SIG-M5 treated with dmso at 0.1 percent for 504 hours (cell line): ENCODE measurements around the gene SLC31A2.

Experiments
- DNase-seq: peaks from one replicate; lab custom pipeline; 2025; ENCODE audit not compliant: unreplicated experiment; lab: John Stamatoyannopoulos, UW

The SLC31A2 gene

DNA sequence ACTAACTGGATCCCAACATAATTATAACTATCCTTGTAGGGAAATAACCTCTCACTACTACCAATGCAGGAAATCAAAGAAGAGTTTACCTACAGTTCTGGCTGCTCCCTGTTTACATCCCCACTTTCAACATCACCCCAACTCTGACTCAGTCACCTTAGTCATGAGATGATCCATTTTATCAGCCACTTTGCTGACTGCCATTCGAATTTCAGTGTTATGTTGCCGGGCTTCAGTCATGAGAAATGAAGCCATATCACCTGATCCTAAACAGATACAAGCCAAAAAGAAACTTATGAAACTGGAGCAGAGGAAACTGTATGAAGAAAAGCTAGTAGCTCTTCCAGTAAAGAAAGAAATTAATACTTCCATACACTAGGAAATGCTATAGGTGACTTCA is 33.7 kb downstream of the SLC31A2 start:
- DNase-seq = no peak

DNA sequence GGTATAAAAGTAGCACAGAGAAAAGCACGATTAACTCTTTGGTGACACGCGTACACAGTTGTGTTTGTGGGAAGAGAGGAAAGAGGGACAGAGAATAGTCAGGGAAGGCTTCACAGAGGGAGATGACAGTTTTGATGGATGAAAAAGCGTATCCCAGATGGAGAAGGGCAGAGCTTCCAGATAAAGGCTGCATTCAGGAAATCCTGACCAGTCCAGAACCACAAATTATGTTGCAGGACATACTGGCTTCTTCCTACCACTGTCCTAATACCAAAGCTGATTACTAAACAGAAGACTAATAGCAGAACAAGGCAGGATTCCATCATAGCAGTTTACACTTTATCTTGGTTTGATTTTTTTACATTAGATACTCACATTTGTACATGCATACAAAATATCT is 34.5 kb downstream of the SLC31A2 start:
- no peak for DNase-seq

DNA sequence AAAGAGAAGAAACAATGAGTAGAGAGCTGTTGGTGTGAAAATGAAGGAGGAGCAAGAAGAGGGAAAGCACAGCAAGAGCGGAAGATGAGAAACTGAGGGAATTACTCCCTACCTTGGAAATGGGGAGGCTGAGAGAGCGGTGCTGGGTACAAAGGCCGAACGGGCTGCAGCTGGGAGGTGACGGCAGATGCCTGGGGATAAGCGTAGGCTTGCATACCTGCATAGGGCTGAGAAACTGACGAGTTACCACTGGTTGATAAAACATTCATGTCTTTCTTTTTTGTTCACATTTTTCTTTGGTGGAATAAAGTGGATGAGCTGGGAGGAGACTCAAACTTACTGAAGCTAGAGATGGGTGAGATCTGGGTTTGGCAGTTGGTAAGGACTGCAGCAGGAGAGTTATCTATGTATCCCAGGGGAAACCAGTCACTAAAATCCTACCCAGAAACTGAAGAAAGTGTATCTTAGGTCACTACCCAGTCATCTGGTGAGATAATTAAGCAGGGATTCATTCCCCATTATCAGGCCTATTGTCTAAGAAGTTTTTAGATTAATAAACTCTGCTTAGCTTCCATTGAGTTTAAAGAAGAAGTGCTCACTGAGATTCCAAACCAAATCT is 35.4 kb downstream of the SLC31A2 start:
- no peak for DNase-seq

DNA sequence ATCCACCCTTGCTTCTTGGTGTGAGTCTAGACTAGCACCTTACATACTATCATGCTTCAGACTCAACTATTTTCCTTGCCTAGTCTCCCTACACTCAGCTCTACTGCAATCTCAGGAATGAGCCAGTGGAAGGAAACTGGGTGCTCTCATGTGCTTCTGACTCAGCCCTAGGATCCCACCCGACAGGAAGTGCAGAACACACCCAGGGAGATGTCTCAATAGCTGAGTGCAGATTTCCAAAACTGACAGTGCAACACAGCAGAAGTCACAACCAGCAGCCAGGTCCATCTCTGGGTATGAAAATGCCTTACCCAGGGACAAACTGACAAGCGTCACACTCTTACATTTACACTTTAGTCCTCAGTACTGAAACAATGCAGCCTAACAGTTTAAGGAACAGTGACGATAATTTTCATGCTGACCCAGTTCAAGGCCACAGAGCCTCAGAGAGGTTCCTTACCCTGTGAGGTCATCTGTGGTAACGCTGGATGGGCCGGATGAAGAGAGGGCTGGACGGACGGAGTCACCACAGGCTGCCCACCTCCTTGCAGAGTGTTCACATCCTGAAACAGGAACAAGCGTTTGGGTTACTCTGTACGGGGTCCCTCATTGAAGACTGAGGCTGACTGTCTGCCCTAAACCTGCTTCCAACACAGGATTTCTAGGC is 37.3 kb downstream of the SLC31A2 start:
- peak; percentile 87 for DNase-seq

DNA sequence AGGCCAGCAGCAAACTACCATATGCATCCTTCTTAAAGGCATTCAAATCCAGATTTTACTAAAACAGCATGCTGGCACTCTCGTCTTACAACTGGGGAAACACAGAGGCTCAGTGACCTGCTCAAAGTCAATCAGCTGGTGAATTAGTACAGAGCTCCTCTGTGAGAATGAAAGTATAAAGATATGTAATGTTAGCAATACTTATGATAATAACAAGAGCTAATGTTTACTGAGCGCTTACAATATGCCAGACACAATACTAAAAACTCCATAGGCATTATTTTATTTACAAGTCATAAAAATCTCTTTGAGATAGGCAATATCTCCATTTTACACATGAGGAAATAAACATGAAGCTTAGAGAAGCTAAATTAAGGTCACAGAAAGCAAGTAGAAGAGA is 41.6 kb downstream of the SLC31A2 start:
- no peak for DNase-seq

DNA sequence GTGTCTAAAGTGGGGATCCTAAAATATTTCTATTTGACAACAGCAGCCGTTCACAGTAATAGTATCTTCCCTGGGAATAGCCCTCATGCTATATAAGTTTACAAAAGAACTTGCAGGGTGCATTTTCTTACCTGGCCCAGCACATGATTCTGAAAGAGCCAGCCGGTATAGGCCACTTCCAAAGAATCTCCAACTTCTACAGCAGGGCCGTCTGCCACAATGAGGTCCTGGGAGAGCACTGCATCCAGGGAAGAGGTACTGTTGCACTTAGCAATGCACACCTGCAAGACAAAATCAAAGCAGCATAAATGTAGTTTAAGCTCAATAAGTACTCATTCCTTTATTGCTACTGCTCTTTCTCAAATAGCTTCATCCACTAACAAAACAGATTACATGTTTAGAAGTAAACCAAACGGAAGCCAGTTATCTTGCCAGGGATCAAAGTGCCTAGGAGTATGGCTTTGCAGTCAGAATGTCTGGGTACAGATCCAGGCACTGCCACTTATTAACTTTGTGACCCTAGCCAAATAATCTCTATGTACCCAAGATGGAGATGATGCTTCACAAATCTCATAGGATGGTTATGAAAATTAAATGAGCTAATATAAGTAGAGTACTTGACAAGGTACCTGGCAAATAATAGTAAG is 49.0 kb downstream of the SLC31A2 start:
- DNase-seq = no peak

DNA sequence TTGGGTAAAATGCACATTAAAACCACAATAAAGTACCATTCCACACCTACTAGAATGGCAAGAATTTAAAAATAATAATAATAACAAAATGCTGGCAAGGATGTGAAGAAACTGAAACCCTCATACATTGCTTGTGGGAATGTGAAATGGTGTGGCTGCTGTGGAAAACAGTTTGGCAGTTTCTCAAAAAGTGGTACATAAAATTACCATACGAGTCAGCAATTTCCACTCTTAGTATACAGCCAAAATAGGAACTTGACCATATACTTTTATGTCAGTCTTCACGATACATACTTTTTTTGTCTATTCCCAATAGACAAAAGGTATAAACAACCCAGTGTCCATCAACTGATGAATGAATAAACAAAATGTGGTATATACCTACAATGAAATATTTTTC is 54.6 kb downstream of the SLC31A2 start:
- no peak for DNase-seq

DNA sequence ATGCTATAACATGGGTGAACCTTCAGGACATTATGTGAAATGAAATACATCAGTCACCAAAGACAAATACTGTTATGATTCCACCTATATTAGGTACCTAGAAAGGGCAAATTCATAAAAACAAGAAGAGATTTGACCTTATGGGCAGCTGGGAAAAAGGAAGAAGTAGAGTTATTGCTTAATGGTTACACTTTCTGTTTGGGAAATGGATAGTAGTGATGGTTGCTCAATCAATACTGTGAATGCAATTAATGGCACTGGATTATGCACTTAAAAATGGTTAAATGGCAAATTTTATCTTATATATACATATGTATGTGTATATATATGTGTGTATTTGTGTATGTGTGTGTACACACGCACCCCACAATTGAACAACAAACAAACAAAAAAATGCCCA is 55.1 kb downstream of the SLC31A2 start:
- DNase-seq = peak; percentile 55

DNA sequence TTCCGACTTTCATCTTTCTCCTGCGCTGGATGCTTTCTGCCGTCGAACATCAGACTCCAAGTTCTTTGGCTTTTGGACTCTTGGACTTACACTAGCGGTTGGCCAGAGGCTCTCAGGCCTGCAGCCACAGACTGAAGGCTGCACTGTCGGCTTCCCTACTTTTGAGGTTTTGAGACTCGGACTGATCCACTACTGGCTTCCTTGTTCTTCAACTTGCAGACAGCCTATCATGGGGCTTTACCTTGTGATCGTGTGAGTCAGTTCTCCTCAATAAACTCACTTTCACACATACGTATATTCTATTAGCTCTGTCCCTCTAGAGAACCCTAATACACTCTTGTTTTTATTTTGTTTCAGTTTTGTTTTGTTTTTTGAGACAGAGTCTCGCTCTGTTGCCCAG is 60.0 kb downstream of the SLC31A2 start:
- no peak for DNase-seq
